ENCODE measurements around the gene KMO. TPM values are rescaled to one million over a fixed set of nuclear protein-coding genes. Genes with fewer than 3 reads are reported as not detected.

The KMO gene
- polyA plus RNA-seq (2012; ENCODE audit: insufficient read depth, insufficient read length), result not detected

DNA sequence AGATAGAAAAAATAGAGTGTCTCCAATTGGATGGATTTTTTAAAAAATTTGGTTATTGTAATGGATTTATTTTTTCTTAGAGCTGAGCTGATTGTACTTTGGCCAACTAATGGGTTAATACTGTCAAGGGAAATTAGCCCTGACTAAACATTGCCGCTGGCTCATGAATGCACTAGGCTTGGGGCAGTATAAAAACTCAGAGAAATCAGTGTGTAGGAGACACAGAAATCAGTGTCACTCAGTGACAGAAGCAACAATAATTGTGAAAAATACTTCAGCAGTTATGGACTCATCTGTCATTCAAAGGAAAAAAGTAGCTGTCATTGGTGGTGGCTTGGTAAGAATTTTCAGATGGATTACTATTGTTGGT is at the start of gene KMO:
Gene KMO, plus strand, starts transcription at position 217 of the 370 bp plus-strand sequence. Its CDS starts 67 bp downstream, at position 284.
- H3K4me3 ChIP-seq (ENCODE audit: low read length), result peak within 1 kb of the TSS; percentile 56
- DNase-seq (ENCODE audit: low read depth, low spot score), result no peak

DNA sequence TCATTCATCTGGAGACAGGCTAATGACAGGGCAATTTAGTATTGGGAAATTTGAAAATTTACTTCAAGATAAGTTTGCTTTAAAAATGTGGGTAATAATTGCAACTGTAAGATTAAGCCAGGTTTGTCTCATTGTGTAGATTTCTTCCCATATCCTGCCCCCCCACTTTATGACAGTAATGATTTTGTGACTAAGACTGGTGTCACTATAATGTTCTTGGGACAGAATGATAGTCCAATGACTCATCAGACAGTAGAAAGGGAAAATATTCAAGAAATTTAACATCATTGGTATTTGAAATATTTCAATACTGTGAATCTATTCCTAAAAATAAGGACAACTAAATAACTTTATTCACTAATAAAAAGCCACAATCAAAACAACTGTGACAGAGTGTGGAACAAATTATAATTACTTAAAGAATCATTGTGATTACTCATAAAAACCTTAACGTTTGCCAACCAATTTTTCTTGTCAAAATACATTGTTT is 49.4 kb upstream of the KMO start:
- DNase-seq (ENCODE audit: low read depth, low spot score), result no peak
- no peak overlapping the region for H3K4me3 ChIP-seq (ENCODE audit: low read length)

DNA sequence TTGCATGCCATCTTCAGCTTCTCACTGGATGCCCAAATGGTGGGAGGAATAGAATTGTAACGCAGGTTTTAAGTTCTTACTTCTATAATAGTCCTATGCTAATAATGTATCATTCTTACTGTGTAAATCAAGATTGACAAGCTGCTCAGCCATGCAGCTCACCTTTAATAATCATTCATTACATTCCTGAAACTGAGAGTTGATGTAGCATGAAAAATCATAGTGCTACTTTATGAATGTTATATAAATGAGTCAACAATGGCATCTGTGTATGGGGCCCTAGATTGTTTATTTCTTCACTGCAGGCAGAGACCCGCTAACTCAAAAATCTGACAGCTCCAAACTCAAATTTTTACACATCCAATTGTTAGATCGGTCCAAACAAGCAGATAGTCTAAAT is 47.0 kb upstream of the KMO start:
- no peak overlapping the region for H3K4me3 ChIP-seq (ENCODE audit: low read length)
- no peak for DNase-seq (ENCODE audit: low read depth, low spot score)

DNA sequence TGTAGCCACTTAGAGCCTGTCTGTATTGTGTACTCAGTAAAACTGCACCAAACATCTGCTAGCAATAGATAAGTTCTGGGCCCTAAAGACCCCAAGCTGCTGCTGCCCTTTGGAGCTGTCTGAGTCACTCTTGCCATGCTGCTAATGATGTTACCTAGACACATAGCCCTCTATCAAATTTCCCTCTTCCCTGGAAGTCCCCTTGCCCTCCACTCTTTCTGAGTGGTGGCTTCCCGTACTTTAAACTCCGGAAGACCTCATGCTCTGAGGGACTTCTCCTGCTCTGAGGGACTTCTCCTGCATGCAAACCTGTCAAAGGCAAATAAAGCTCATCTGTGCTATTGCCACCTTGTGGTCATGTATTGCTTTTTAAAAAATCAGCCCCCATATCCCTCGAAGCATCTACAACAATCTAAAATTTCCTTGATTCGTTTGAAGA is 46.6 kb upstream of the KMO start:
- H3K4me3 ChIP-seq (ENCODE audit: low read length), result no peak overlapping the region
- DNase-seq (ENCODE audit: low read depth, low spot score), result peak; percentile 16

DNA sequence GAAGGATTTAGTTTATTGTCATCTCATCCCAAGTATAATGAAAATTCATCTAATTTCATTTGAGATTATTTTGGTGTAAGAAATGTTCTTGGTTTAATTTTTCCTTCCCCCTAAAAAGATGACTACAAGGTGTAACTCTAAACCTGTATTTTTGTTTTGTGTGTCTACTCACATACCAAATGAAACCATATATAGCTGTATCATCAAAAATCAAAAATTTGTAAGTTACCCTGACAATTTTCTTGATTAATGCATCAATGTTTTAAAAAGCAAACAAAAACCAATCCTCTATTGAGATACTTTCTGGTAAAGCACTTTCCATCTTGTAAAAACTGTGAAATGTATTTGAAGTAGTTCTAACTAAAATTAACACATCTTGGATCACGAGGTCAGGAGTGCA is 43.4 kb upstream of the KMO start:
- DNase-seq (ENCODE audit: low read depth, low spot score), result no peak
- no peak overlapping the region for H3K4me3 ChIP-seq (ENCODE audit: low read length)

DNA sequence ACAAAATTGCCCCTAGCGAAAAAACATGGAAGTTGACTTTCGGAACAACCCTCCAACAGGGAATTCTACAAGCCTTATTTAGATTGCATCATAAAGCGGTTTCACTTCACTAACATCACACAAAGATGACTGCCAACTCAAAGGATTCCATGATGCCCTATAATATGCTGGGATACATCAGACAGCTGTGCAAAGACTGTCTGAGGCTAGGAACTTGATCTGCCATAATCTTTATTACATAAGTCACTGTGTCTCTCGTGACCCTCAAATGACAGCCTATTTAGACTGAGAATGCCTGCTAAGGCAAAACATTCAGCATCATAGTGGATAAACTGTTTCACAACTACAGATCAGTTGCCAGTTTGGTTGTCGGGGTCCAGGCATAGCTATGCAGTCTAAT is 36.4 kb upstream of the KMO start:
- H3K4me3 ChIP-seq (ENCODE audit: low read length), result no peak overlapping the region
- no peak for DNase-seq (ENCODE audit: low read depth, low spot score)

DNA sequence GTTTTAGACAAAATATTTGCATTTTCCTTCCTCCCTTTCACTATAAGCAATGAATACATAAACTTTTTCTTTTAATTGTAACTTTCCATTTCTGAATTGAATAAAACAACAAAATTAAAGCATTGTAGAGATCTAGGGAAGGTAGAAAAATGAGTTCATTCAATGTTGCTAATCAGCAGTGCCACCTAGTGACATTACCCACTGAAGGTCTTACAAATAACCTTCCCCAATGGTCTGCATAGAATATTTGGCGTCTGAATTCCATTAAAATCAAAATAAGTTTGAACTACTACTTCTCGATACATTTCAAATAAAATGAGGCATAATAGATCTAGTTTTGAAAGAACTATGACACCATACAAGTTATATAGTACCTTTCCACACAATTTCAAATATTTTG is 32.3 kb upstream of the KMO start:
- DNase-seq (ENCODE audit: low read depth, low spot score), result peak; percentile 15
- H3K4me3 ChIP-seq (ENCODE audit: low read length), result no peak overlapping the region

DNA sequence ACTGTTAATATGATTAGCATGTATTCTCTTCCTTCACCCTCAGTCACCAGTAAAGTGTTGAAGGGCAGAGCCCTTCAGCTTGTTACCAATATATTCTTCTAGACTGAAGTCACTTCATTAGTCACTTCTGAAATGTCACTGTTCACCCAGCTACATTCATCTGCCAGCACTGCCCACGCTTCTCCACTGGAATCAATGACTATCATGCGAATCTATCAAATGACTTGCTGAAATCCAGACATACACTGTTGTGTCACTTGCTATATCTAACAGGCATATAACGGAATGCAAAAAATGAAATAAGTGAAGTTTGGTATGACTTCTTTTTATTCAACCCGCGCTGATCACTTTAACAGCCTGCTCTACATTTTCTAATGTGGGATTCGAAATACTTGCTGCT is 28.7 kb upstream of the KMO start:
- H3K4me3 ChIP-seq (ENCODE audit: low read length), result no peak overlapping the region

DNA sequence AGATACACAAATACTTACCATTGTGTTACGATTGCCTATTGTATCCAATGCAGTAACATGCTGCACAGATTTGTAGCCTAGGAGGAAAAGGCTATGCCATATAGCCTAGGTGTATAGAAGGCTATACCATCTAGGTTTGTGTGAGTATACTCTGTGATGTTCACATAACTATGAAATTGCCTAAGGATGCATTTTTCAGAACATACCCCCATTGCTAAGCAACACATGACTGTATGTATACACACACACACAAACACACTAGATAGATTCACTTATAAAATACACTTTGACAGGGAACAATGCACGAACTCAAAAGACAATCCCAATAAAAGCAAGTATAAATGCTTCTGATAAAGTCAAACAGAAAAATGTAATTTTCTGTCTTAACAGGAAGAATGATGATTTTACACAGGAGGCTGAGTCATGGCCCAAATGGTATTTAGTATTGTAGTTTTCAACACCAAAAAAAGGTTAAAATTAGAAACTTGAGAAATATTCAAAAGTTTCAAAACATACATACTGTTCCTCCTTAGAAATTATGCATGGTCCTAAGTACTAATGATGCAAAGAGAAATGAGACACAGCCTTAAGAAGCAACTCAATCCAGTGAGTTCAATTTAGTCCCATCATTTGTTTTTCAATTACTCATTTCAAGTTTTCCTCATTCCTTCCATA is 24.9 kb upstream of the KMO start:
- no peak for DNase-seq (ENCODE audit: low read depth, low spot score)
- no peak overlapping the region for H3K4me3 ChIP-seq (ENCODE audit: low read length)

More for the DNA sequence above, 28.7 kb upstream of the KMO start:
- no peak for DNase-seq (ENCODE audit: low read depth, low spot score)

DNA sequence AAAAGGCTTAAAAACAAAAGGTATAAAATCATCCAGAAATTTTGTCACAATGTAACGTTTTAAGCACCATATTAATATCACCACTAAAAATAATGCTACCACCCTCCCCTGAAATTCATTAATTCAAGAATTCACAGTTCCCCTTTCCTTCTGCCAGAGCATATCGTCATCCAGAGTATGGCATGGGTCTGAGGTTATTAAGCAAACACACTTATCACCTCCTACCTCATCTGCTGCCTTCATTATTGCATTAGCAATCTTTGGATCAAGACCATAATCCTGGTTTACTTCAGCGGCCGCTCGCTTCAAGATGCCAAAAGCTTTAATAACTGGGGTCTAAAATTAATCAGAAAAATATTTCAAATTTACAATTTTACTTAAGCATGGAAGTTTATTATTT is 18.8 kb upstream of the KMO start:
- no peak overlapping the region for H3K4me3 ChIP-seq (ENCODE audit: low read length)
- DNase-seq (ENCODE audit: low read depth, low spot score), result no peak

DNA sequence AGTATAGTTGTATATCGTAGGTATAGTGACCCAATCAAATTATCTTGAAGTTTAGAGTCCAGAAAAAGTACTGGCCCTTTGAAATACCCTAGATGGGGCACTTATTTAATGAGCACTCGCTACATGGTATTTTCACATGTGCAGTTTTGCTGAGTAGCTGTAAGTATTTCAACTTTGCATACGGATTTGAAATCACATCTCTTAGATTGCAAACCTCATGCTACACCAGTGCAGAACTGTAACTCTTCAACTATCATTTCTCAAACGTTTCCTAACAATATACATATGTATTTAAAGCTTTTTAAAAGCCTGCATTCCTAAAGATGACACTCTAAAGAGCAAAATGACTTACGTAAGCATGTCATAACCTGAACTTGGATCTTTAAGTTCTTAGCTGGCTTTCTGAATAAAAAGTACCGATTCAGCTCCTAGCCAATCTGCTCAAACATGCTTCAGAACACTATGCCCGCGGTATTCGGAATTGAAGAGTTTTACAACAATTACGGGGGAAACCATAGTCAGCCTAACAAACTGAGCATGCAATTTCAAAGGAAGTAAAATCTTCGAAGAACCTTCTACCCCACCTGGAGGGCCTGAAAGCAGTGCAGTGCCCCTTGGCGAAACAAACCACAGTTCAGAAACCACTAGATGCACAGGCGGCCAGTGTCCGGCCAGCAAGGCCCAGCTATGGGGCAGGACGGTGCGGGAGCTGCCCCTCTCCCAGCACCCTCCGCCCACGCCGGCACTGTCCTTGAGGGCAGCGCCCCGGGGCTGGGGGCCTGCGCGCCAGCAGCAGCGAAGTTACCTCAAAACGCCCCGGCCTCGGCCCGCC is 13.5 kb upstream of the KMO start:
- peak overlapping the region; percentile 80 for H3K4me3 ChIP-seq (ENCODE audit: low read length)
- DNase-seq (ENCODE audit: low read depth, low spot score), result no peak

DNA sequence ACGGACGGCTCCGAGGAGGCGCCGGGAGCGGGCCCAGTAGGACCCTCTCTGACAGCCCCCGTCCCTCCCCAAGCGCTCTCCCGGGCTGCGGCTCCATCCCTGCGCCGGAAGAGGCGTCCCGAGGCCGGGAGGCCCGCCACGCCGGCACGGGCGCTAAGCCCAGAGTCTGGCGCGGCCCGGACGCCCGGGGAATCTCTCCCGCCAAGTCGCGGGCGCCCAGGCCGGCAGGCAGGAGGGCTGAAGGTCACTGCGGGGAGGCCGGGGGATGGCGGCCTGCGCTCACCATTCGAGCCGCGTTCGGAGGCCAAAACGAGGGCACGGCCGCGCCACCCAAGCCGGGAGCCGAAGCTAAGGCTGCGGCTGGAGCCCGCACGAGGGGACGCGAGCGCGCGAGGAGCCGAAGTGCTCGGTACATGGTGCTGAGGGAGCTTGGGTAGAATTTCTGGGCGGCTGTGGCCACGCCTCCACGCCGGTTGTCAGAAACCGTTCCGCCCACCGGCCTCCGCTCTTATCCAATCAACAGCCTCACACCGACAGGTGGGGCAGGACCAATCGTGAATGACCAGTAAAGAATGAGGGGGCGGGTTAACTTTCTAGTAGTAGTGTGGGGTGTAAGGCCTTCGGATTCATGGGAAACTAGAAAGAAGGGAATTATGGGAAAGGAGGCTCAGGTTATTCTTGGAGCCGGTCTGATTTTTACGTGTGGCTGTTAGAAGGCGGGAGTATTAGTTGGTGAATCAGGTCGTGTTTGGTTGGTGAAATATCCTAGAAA is 12.7 kb upstream of the KMO start, which contains the start of gene FH:
Gene FH, minus strand, starts transcription at position 448 of the 772 bp plus-strand sequence. Its CDS starts 33 bp downstream, at position 415.
- peak within 1 kb of the TSS; percentile 80 for H3K4me3 ChIP-seq (ENCODE audit: low read length)
- DNase-seq (ENCODE audit: low read depth, low spot score), result peak; percentile 97

DNA sequence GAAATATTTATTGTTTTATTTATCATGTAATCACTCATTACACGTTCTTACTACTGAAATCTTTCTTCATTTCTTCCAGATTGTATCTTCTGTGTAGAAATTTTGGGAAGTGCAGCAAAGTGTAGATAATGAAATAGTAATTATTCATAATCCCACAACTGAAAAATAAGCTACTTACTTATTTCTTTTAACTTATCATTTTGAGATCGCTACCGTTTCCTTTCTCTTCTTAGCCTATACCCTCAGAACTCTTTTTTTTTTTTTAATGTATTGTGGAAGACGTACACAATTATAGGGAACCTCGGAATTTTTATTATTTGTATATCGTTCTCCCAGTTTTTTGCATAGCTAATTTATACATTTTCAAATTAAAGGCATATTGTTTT is 12.1 kb upstream of the KMO start:
- peak overlapping the region; percentile 80 for H3K4me3 ChIP-seq (ENCODE audit: low read length)
- DNase-seq (ENCODE audit: low read depth, low spot score), result no peak

DNA sequence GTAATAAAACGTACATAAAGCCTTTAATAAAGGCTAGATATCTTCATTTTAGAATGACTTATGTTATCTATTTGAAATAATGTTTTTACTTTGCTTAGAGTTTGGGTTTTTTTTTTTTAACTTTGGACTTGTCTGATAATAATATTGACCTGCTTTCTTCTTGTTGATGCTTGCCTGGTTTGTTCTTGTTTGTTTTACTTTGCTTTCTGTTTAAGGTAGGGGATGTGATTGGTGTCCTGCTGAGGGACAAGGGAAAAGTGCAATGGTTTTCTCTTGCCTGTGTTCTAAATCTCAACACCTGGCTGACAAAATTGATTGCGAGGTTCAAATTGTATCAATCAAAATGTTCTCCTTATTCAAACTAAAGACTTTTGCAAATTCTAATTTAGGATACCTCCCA is 10.5 kb upstream of the KMO start:
- no peak for DNase-seq (ENCODE audit: low read depth, low spot score)
- H3K4me3 ChIP-seq (ENCODE audit: low read length), result no peak overlapping the region

DNA sequence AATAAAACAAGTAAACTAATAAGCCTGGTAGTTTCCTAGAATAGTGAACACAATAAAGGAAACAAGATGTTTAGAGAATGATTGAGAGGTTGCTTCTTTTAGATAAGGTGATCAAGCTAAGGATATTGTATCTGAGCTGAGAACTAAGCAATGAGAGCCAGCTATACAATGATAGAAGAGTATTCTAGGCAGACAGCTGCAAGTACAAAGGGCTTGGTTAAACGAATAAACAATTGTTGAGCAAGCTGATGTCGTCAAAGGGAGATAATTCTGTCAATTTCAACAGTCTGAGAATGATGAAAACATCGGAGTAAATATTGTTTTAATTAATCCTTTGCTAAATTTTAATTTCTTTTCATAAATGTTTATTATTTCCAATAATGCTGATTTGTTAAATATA is 7.2 kb upstream of the KMO start:
- no peak for DNase-seq (ENCODE audit: low read depth, low spot score)
- no peak overlapping the region for H3K4me3 ChIP-seq (ENCODE audit: low read length)

DNA sequence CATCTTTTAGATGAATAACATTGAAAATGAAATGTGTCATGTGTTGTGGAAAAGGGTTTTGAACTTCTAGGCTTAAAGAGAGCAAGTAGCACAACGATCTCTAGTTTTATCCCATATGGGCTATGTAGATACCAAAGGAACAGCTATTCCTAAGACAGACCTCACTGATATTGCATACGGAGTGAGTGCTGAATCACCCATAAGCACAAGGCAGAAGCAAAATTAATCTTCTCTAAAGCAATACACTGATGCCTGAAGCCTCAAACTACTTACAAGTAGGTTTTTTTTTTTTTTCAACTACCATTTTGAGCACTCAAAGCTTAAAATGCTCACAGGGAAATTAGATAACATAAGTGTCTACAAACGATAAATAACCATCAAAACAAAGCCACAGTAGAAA is 5.0 kb upstream of the KMO start:
- no peak for DNase-seq (ENCODE audit: low read depth, low spot score)
- H3K4me3 ChIP-seq (ENCODE audit: low read length), result no peak overlapping the region

DNA sequence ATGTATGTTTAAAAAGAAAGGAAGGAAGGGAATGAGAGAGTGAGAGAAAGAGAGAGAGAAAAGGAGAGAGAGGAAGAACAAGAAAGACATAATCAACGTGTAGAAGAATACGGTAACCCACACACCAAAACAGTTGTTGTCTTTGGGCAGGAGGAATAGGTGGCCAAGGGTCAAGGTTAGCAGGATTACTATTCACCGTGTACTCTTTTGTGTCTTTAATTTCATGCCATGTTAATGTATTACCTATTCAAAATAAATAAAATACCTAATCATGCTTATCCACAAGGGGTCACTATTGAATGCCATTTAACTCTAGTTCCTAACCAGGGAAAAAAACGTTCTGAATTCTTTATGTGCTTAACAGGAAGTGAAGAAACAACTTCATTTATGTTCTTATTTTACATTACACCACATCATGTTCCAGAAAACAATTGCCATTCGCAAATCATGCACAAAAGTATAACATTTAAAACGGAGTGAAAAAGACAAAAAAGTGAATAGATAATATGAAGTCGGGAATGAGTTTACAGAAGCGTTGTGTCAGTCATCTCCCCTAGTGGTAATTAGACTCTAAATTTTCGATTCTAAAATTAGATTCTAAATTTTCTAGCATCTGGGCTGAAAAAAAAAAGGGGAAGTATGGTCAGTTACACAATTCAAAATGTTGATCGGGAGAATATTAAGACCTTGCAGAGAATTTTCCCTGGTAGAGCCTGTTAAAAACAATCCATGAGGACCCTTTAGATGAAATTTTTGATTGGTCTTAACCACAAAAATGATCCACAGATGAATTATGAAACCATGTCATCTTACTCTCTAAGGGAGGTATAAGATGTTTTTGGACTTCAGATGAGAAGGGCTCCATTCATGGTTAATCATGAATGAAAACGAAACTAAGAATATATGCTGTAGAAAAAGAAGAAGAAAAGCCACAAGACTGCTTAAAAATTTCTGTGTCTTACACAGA is 700 bp upstream of the KMO start:
- DNase-seq (ENCODE audit: low read depth, low spot score), result peak; percentile 74
- H3K4me3 ChIP-seq (ENCODE audit: low read length), result peak overlapping the region; percentile 56

DNA sequence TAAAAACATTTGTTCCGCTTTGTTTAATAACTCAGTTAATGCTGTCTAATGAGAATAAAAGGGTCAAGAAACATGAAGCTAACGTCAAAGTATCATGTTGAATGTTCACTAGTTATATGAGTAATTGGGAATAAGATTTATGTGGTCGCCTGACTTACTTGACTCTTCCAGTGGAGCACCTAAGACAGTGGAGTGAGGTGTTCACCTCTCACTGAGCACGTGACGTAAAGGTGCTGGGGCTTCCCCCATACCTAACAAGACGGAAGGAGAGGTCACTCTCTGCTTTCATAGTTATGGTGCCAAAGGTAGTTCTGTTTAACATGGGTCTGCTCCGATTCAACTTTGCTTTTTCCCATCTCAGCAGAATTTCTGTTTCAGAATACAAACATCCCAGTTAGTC is 686 bp downstream of the KMO start:
- DNase-seq (ENCODE audit: low read depth, low spot score), result no peak
- no peak overlapping the region for H3K4me3 ChIP-seq (ENCODE audit: low read length)

Data from Jurkat, Clone E6-1 (cell line).